Prostate gland (tissue), 2 donors: Measurements from ENCODE around the gene ROBO1. TPM values are rescaled to one million over a fixed set of nuclear protein-coding genes. Genes with fewer than 3 reads are reported as not detected.
"Not testable (repeated sequence)": the region's sequence is repeated elsewhere in the genome, so short reads cannot be mapped to it uniquely, and the experiment has no call there.

Experiments used
- DNase-seq: peaks from one replicate; pipeline ENCODE4 v3.0.0-alpha.2; 2019; ENCODE audit warnings: low spot score
- H3K27ac ChIP-seq, 2 donors: fragments of 200-600 bp; sonication (generic); 2 replicates each; pipeline ENCODE4 v1.5.1; 2017 to 2019
- H3K27me3 ChIP-seq: fragments of 200-600 bp; sonication (generic); replicated peaks from 2 replicates; pipeline ENCODE4 v1.5.1; 2019; ENCODE audit not compliant: insufficient read depth
- H3K36me3 ChIP-seq, 2 donors: fragments of 200-600 bp; sonication (generic); 1 replicate in 1 of 2; 2 replicates in 1 of 2; pipeline versions ENCODE4 v1.5.1 to v1.8.1; 2017 to 2019
- H3K4me1 ChIP-seq: fragments of 200-600 bp; sonication (generic); replicated peaks from 2 replicates; pipeline ENCODE4 v1.5.1; 2019
- H3K4me3 ChIP-seq, 2 donors: fragments of 200-600 bp; sonication (generic); 2 replicates each; pipeline ENCODE4 v1.5.1; 2017 to 2019
- H3K9me3 ChIP-seq: fragments of 200-600 bp; sonication (generic); 2 replicates; pipeline ENCODE4 v1.5.1; 2017
- CTCF ChIP-seq, 4 experiments: fragments of 200-600 bp in 2 of 4; fragments of 450-650 bp in 2 of 4; sonication (generic) in 2 of 4; IDR thresholded peaks; 1 replicate in 3 of 4; 2 replicates in 1 of 4; pipeline ENCODE4 v1.5.1; 2016 to 2019; ENCODE audit warnings: antibody characterized with exemption in 4 of 4, mild to moderate bottlenecking in 2 of 4, moderate library complexity in 2 of 4
- POLR2A ChIP-seq: fragments of 450-650 bp; IDR thresholded peaks from one replicate; pipeline ENCODE4 v1.6.1; 2016; ENCODE audit warnings: antibody characterized with exemption, mild to moderate bottlenecking
- POLR2AphosphoS5 ChIP-seq: sonication (generic); formaldehyde crosslinking; IDR thresholded peaks from one replicate; pipeline ENCODE4 v1.6.1; 2017; ENCODE audit warnings: antibody characterized with exemption
- WGBS: methylation state at CpG from one replicate; pipeline ENCODE4 v1.1.5; 2018; 5-methylcytosine and 5-hydroxymethylcytosine counted together
- intact Hi-C: fragments of 100-400 bp; cut with DNase I; formaldehyde crosslinking; loops from one replicate; pipeline ENCODE4 v1.14.2; 2022
- total RNA-seq, 2 donors: library from RNA; depleted of rRNA; stranded (reverse); fragments of >200 nt; gene quantifications; one replicate each; pipeline ENCODE4 v1.1.0, GENCODE V29; 2016

ROBO1 gene
- total RNA-seq, 2 donors from 2014 or later = 37.6 to 50.8 TPM

- intact Hi-C loops = no loop called here
- H3K4me3 ChIP-seq = no peak overlapping the region
- H3K27ac ChIP-seq = no peak overlapping the region
- no peak for TF ChIP-seq CTCF (IDR thresholded peaks at IDR 0.05)
- no peak for TF ChIP-seq POLR2AphosphoS5
- no peak for TF ChIP-seq POLR2A
- H3K4me1 ChIP-seq = no peaks in the 10 kb centered on the region
- H3K9me3 ChIP-seq = no peaks in the 10 kb centered on the region
- H3K36me3 ChIP-seq = no peaks in the 10 kb centered on the region
- DNase-seq = no peak
- no peaks in the 10 kb centered on the region for H3K27me3 ChIP-seq
- WGBS = 85% methylated on average over 4 of the region's 4 CpGs
Measured at GRCh38 chr3:78893161-78893560, 874.6 kb downstream of the ROBO1 start.

GRCh38 chr3:78889348-78889747, 878.5 kb downstream of the ROBO1 start:
- Histone ChIP-seq H3K27me3 (no peaks in the 10 kb centered on the region), H3K9me3 (no peaks in the 10 kb centered on the region), H3K27ac (no peak overlapping the region), H3K36me3 (no peaks in the 10 kb centered on the region), H3K4me3 (no peak overlapping the region), H3K4me1 (no peaks in the 10 kb centered on the region)
- intact Hi-C loops = no loop called here
- TF ChIP-seq POLR2AphosphoS5 (no peak), POLR2A (no peak), CTCF (IDR thresholded peaks at IDR 0.05) (no peak)
- 83% methylated on average over 4 of the region's 4 CpGs for WGBS
- DNase-seq = no peak

- Histone ChIP-seq H3K27ac (no peak overlapping the region), H3K27me3 (no peaks in the 10 kb centered on the region)
- intact Hi-C loops = no loop called here
Measured at GRCh38 chr3:78888635-78889034, 879.2 kb downstream of the ROBO1 start.

GRCh38 chr3:78887547-78888011, 880.2 kb downstream of the ROBO1 start:
- H3K9me3 ChIP-seq = no peaks in the 10 kb centered on the region
- no peak overlapping the region for H3K27ac ChIP-seq
- TF ChIP-seq CTCF (IDR thresholded peaks at IDR 0.05) (no peak), POLR2AphosphoS5 (no peak), POLR2A (no peak)
- no peaks in the 10 kb centered on the region for H3K27me3 ChIP-seq
- H3K4me3 ChIP-seq = no peak overlapping the region
- intact Hi-C loops = no loop called here
- DNase-seq = no peak
- no peaks in the 10 kb centered on the region for H3K36me3 ChIP-seq
- WGBS = 63% methylated on average over 1 of the region's 1 CpG
- no peaks in the 10 kb centered on the region for H3K4me1 ChIP-seq

More at GRCh38 chr3:78888635-78889034, 879.2 kb downstream of the ROBO1 start:
- no peak overlapping the region for H3K4me3 ChIP-seq
- no peaks in the 10 kb centered on the region for H3K4me1 ChIP-seq
- H3K36me3 ChIP-seq = no peaks in the 10 kb centered on the region
- no peaks in the 10 kb centered on the region for H3K9me3 ChIP-seq
- TF ChIP-seq CTCF (IDR thresholded peaks at IDR 0.05) = no peak
- DNase-seq = no peak

- no peaks in the 10 kb centered on the region for H3K9me3 ChIP-seq
- WGBS = 87% methylated on average over 1 of the region's 1 CpG
Measured at GRCh38 chr3:78887029-78887428, 880.8 kb downstream of the ROBO1 start.

GRCh38 chr3:78884567-78884966, 883.2 kb downstream of the ROBO1 start:
- H3K9me3 ChIP-seq, intact Hi-C loops, H3K4me3 ChIP-seq, H3K27ac ChIP-seq, H3K4me1 ChIP-seq, DNase-seq, H3K27me3 ChIP-seq, H3K36me3 ChIP-seq: not testable (repeated sequence)
- WGBS = 75% methylated on average over 1 of the region's 1 CpG

More at GRCh38 chr3:78887029-78887428, 880.8 kb downstream of the ROBO1 start:
- Histone ChIP-seq H3K27me3 (no peaks in the 10 kb centered on the region), H3K4me1 (no peaks in the 10 kb centered on the region), H3K27ac (no peak overlapping the region), H3K36me3 (no peaks in the 10 kb centered on the region), H3K4me3 (no peak overlapping the region)
- no peak for DNase-seq
- no peak for TF ChIP-seq POLR2A
- intact Hi-C loops = no loop called here
